ENCODE measurements around the gene ITPK1. TPM values are rescaled to one million over a fixed set of nuclear protein-coding genes. Genes with fewer than 3 reads are reported as not detected.

The ITPK1 gene
- total and polyA plus RNA-seq, 8 donors = 17.8 to 46.3 (median 28.9) TPM

DNA sequence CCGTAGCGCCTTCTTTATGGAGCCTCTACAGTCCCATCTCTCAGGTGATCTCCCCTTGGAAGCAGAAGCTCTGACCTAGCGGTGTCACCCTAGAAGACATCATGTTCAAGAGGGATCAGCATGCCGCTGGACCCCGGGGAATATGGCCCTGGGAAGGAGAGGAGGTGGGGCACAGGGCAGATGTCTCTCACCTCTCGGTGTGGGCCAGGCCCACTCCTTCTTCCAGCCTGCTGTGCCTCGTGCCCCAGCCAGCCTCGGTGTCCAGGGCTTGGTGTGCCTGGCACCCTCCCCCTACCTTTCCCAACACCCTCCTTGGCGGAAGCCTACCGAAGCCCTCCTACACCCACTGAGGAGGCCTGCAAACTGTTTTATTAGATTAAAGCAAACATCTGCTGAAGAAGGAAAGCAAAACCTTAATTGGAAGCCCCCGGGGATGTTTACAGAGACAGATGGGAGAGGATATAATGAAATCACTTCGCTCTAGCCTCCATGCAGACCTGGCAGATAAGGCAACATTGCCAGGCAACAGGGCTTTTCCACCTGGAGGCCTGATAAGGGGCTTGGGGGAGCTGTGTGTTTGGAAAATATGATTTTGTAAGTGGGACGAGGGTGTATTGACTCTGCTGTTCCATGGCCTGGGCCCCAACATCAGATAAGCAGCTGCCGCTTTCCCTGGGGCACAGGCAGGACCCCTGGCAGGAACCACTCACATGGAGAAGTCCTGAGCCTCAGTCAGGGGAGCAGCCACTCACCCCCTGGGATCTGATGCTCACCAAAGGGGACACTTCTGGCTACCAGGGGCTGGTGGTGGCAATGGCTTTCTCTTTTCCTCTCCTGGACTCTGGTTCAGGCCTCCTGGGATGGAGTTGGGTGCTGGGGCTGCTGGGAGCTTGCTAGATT is 198.4 kb downstream of the ITPK1 start:
- H3K36me3 ChIP-seq = no peaks in the 10 kb centered on the region
- 52 to 67% (median 60%) methylated on average over 11 to 14 of the region's 14 CpGs for WGBS, 5 donors
- H3K9me3 ChIP-seq = no peaks in the 10 kb centered on the region
- peak in 1 of 2 donors; percentile 68 for DNase-seq
- intact Hi-C loops (cut with DNase I; ENCODE audit: low total_unique reads) = no loop called here
- H3K4me3 ChIP-seq = no peak overlapping the region
- H3K4me1 ChIP-seq = no peaks in the 10 kb centered on the region
- TF ChIP-seq, protein P1, sequence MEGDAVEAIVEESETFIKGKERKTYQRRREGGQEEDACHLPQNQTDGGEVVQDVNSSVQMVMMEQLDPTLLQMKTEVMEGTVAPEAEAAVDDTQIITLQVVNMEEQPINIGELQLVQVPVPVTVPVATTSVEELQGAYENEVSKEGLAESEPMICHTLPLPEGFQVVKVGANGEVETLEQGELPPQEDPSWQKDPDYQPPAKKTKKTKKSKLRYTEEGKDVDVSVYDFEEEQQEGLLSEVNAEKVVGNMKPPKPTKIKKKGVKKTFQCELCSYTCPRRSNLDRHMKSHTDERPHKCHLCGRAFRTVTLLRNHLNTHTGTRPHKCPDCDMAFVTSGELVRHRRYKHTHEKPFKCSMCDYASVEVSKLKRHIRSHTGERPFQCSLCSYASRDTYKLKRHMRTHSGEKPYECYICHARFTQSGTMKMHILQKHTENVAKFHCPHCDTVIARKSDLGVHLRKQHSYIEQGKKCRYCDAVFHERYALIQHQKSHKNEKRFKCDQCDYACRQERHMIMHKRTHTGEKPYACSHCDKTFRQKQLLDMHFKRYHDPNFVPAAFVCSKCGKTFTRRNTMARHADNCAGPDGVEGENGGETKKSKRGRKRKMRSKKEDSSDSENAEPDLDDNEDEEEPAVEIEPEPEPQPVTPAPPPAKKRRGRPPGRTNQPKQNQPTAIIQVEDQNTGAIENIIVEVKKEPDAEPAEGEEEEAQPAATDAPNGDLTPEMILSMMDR (IDR thresholded peaks at IDR 0.05) = no peak
- TF ChIP-seq POLR2AphosphoS5 (IDR thresholded peaks at IDR 0.05) = no peak
- no peak for TF ChIP-seq EP300 (IDR thresholded peaks at IDR 0.05)
- TF ChIP-seq POLR2A (IDR thresholded peaks at IDR 0.05) = no peak
- no peak overlapping the region for H3K27ac ChIP-seq
- H3K27me3 ChIP-seq = peaks cover 0 to 74% (median 13%) of the 10 kb centered on the region in 3 donors

DNA sequence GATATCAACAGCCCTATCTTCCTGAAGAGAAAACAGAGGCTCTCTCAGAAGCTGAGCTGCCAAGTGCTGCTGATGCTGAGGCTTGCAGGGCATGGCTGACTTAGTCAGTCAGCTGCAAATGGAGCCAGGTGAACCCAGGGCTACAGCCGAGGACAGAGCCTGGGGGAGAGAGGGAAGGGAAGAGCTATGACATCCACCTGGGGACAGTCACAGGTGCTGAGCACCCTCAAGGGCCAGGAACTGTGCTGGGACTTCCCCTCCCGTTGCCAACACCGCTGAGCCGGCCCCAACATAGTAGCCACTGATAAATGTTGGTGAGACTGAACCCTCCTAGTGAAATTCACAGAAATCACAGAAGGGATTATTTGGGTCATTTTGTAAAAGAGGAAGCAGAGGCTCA is 199.5 kb downstream of the ITPK1 start:
- H3K4me1 ChIP-seq = no peaks in the 10 kb centered on the region
- no peak overlapping the region for H3K4me3 ChIP-seq
- no peak overlapping the region for H3K27ac ChIP-seq
- no peak for DNase-seq
- WGBS, 5 donors = 60 to 77% (median 66%) methylated on average over 4 of the region's 4 CpGs
- H3K27me3 ChIP-seq = peaks cover 0 to 63% (median 6%) of the 10 kb centered on the region in 3 donors
- no peaks in the 10 kb centered on the region for H3K36me3 ChIP-seq
- TF ChIP-seq POLR2A (IDR thresholded peaks at IDR 0.05) = no peak
- TF ChIP-seq POLR2AphosphoS5 (IDR thresholded peaks at IDR 0.05) = no peak
- TF ChIP-seq, protein P1 (IDR thresholded peaks at IDR 0.05) = no peak
- no peak for TF ChIP-seq EP300 (IDR thresholded peaks at IDR 0.05)
- H3K9me3 ChIP-seq = no peaks in the 10 kb centered on the region
- intact Hi-C loops (cut with DNase I; ENCODE audit: low total_unique reads) = no loop called here

DNA sequence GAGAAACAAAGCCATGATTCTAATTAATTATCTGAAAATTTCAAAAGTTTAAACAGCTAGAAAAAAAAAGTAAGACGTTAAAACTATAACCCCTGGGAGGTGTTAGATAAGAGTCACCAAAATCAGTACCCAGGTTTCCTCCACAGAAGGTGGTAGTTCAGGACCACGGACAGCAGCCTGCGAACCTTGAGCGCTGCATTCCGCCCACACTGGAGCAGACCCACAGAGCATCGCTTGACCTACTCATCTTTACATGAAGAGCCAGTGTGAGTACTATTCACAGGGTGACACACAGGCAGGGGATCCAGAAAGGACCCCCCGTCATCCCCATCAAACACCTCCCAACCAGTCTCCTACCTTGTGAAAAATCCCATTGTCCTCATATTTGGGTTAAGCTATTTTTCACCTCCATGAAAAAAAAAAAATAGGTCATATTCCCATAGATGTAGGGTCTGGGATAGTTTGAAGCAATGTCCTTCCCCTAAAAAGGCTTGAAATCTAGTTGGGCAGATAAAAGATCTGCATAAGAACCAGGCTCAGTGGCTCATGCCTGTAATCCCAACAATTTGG is 201.6 kb downstream of the ITPK1 start:
- Histone ChIP-seq H3K27me3 (peaks cover 0 to 44% (median 6%) of the 10 kb centered on the region in 3 donors), H3K9me3 (no peaks in the 10 kb centered on the region), H3K4me1 (no peaks in the 10 kb centered on the region), H3K27ac (no peak overlapping the region), H3K36me3 (no peaks in the 10 kb centered on the region), H3K4me3 (no peak overlapping the region)
- 2 to 14% (median 12%) methylated on average over 7 of the region's 7 CpGs for WGBS, 5 donors
- intact Hi-C loops (cut with DNase I; ENCODE audit: low total_unique reads) = no loop called here
- peak in 1 of 2 donors; percentile 67 for DNase-seq
- no peak for TF ChIP-seq POLR2AphosphoS5 (IDR thresholded peaks at IDR 0.05)
- no peak for TF ChIP-seq EP300 (IDR thresholded peaks at IDR 0.05)
- TF ChIP-seq, protein P1 (IDR thresholded peaks at IDR 0.05) = no peak
- TF ChIP-seq POLR2A (IDR thresholded peaks at IDR 0.05) = no peak

DNA sequence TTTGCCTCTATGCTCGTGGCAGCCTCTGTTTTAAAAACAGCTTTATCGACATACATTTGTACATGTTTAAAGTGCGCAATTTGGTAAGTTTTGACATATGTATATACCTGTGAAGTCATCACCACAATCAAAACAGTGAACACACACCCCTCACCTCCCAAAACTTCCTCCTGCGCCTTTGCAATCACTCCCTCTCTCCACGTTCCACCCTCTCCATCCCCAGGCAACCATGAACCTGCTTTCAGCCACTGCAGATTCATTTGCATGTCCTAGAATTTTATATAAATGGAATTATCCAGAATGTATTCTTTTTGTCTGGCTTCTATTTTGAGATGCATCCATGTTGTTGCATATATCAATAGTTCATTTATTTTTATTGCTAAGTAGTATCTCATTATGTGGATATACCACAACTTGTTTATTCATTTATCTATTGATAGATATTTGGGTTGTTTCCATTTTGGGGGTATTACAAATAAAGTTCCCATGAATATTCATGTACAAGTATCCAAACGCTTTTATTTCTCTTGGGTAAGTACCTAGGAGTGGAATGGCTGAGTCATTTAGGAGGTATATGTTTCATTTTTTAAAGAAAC is 208.3 kb downstream of the ITPK1 start:
- no peaks in the 10 kb centered on the region for H3K9me3 ChIP-seq
- peaks cover 0 to 26% (median 12%) of the 10 kb centered on the region in 3 donors for H3K27me3 ChIP-seq
- intact Hi-C loops (cut with DNase I; ENCODE audit: low total_unique reads) = no loop called here
- H3K27ac ChIP-seq = no peak overlapping the region
- DNase-seq = no peak
- no peaks in the 10 kb centered on the region for H3K4me1 ChIP-seq
- no peak overlapping the region for H3K4me3 ChIP-seq
- WGBS, 5 donors = 66 to 73% (median 72%) methylated on average over 6 of the region's 6 CpGs
- no peaks in the 10 kb centered on the region for H3K36me3 ChIP-seq
- TF ChIP-seq, protein P1 (IDR thresholded peaks at IDR 0.05) = no peak
- TF ChIP-seq POLR2A (IDR thresholded peaks at IDR 0.05) = no peak
- no peak for TF ChIP-seq POLR2AphosphoS5 (IDR thresholded peaks at IDR 0.05)
- no peak for TF ChIP-seq EP300 (IDR thresholded peaks at IDR 0.05)

Measured in stomach (tissue), 9 donors.